Breast epithelium (tissue), 4 donors: ENCODE measurements around the gene SF3B2. TPM values are rescaled to one million over a fixed set of nuclear protein-coding genes. Genes with fewer than 3 reads are reported as not detected.

ENCODE experiments used
- DNase-seq, 2 donors: peaks; one replicate each; pipeline ENCODE4 v3.0.0-alpha.2; 2019; ENCODE audit warnings: low spot score in 2 of 2
- H3K27ac ChIP-seq, 2 donors: fragments of 200-600 bp; sonication (generic) in 1 of 2; one replicate each; pipeline ENCODE4 v1.5.1; 2016 to 2019; ENCODE audit warnings: mild to moderate bottlenecking in 1 of 2
- H3K27me3 ChIP-seq, 2 donors: fragments of 200-600 bp; sonication (generic) in 1 of 2; one replicate each; pipeline versions ENCODE4 v1.5.1 to v1.6.0; 2017 to 2019; ENCODE audit warnings: control low read depth in 1 of 2, mild to moderate bottlenecking in 1 of 2
- H3K36me3 ChIP-seq: fragments of 200-600 bp; one replicate; pipeline ENCODE4 v1.5.1; 2019
- H3K4me1 ChIP-seq, 2 donors: fragments of 200-600 bp; sonication (generic); one replicate each; pipeline ENCODE4 v1.5.1; 2016 to 2019; ENCODE audit warnings: control low read depth in 1 of 2
- H3K4me3 ChIP-seq, 3 donors: fragments of 200-600 bp; sonication (generic); 1 replicate in 2 of 3; 2 replicates in 1 of 3; pipeline ENCODE4 v1.5.1; 2016 to 2019; ENCODE audit warnings: mild to moderate bottlenecking in 3 of 3, moderate library complexity in 2 of 3
- H3K9me3 ChIP-seq, 2 donors: fragments of 200-600 bp; sonication (generic) in 1 of 2; one replicate each; pipeline ENCODE4 v1.5.1; 2016 to 2019; ENCODE audit warnings: control low read depth in 1 of 2
- POLR2A ChIP-seq: fragments of 450-650 bp; IDR thresholded peaks from one replicate; pipeline ENCODE4 v1.6.1; 2016; ENCODE audit warnings: antibody characterized with exemption, mild to moderate bottlenecking, moderate library complexity
- POLR2AphosphoS5 ChIP-seq, 3 donors: sonication (generic); formaldehyde crosslinking; IDR thresholded peaks; one replicate each; pipeline ENCODE4 v1.6.1; 2017; ENCODE audit warnings: antibody characterized with exemption in 3 of 3
- intact Hi-C: fragments of 100-400 bp; cut with DNase I; formaldehyde crosslinking; loops from one replicate; pipeline ENCODE4 v1.15.1; 2023; ENCODE audit warnings: low total_unique reads
- total RNA-seq, 3 donors: library from RNA; depleted of rRNA; stranded (reverse); fragments of >200 nt; gene quantifications; one replicate each; pipeline ENCODE4 v1.1.0, GENCODE V29; 2016
- TF ChIP-seq, protein P1 (sequence below), 3 donors: fragments of 450-650 bp; IDR thresholded peaks; one replicate each; pipeline ENCODE4 v1.5.1; 2016 to 2017; ENCODE audit warnings: antibody characterized with exemption in 3 of 3, mild to moderate bottlenecking in 3 of 3, moderate library complexity in 3 of 3

The SF3B2 gene
- total RNA-seq, 3 donors from 2014 or later: 144 to 163 (median 154) TPM

DNA sequence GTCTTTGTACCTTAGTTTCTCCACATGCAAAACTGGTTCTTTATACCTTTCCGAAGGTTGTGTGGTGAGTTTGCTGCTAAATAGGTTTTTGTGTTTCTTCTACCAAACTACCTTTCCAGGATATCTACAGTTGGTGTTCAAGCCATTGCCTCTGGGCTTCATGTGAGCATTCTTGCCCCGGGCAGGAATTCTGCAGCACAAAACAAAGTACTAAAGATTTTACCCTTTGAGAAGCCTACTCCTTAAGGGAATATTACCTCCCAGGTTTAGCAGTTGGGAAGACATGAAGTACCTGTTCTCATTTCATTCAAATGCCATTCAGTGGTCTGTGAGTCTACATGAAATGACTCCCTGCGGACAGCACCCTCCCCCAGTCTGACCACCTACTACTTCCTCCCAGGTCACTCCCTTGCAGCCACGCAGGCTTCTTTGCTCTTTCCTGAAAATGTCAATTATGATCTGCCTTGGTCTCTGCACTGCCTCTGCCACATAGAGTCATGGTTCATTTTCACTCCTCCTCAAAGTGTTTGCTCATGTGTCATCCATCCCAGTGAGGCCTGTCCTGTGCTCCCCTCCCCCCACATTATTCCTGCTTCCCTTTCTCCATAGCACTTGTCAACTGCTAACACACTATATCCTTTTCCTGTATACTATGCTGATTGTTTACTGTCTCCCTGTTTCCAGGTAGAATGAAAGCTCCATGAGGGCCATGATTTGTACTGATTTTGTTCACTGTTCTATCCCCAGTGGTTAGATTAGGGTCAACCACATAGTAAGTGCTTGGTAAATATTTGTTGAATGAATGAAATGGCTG is 54.8 kb downstream of the SF3B2 start:
- intact Hi-C loops: no loop called here
- TF ChIP-seq POLR2AphosphoS5 (IDR thresholded peaks at IDR 0.05): no peak

DNA sequence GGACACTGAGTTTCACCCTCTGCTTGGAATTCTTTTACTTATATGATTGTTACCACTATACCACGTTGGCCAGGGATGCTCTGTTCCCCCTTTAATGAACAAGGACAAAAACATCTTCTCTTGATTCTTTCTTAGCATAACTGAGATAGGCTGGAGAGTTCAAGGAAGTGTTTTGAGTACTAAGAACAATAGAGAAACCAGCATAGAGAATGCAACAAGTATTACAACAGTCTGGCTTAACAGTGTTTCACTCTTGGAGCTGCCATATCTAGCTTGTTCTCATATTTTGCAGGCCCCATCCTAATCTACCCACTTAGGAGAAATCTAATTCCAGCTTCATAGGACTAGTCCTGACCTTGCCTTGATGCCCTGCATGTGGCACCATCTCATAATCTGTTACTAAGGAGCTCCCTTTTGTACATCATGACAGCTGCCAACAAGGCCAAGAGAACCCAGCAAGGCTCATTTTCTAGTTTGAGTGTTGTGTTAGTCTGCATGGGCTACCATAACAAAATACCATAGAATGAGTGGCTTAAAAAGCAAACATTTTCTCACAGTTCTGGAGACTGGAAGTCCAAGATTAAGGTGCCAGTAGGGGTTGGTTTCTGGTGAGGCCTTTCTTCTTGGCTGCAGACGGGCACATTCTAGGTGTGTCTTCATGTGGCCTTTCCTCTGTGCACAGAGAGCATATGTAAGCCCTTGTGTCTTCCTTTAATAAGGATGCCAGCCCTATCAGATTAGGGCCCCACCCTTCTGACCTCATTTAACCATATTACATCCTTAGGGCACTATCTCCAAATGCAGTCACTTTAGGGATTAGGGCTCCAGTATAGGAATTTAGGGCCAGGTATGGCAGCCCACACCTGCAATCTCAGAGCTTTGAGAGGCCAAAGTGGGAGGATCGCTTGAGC is 55.7 kb downstream of the SF3B2 start:
- H3K4me3 ChIP-seq: no peak overlapping the region
- intact Hi-C loops: no loop called here

More for the DNA sequence above, 54.8 kb downstream of the SF3B2 start:
- Histone ChIP-seq H3K27me3 (no peaks in the 10 kb centered on the region), H3K9me3 (no peaks in the 10 kb centered on the region), H3K4me1 (peaks cover 0 to under 1% of the 10 kb centered on the region in 2 donors), H3K36me3 (no peaks in the 10 kb centered on the region), H3K4me3 (no peak overlapping the region), H3K27ac (no peak overlapping the region)
- DNase-seq: no peak

DNA sequence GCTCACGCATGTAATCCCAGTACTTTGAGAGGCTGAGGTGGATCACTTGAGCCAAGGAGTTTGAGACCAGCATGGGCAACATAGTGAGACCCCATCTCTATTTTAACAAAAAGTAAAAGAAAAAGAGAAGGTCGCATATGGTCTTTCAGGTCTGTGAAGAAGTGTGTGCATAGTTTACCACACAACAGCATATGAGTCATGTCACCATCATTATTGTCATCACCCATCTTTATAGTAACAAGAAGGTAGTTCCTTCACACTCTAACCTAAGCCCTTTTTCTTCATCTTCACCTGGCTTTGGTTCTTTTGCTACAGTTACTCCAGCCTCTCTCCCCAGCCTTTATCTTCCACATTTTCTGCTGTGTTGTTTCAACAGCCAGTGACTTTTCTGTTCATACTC is 57.1 kb downstream of the SF3B2 start:
- no peak for DNase-seq

More for the DNA sequence above, 55.7 kb downstream of the SF3B2 start:
- Histone ChIP-seq H3K27me3 (no peaks in the 10 kb centered on the region), H3K9me3 (no peaks in the 10 kb centered on the region), H3K36me3 (no peaks in the 10 kb centered on the region), H3K4me1 (peaks cover 0 to 9% of the 10 kb centered on the region in 2 donors), H3K27ac (no peak overlapping the region)
- no peak for TF ChIP-seq POLR2AphosphoS5 (IDR thresholded peaks at IDR 0.05)
- no peak for TF ChIP-seq POLR2A
- TF ChIP-seq, protein P1, sequence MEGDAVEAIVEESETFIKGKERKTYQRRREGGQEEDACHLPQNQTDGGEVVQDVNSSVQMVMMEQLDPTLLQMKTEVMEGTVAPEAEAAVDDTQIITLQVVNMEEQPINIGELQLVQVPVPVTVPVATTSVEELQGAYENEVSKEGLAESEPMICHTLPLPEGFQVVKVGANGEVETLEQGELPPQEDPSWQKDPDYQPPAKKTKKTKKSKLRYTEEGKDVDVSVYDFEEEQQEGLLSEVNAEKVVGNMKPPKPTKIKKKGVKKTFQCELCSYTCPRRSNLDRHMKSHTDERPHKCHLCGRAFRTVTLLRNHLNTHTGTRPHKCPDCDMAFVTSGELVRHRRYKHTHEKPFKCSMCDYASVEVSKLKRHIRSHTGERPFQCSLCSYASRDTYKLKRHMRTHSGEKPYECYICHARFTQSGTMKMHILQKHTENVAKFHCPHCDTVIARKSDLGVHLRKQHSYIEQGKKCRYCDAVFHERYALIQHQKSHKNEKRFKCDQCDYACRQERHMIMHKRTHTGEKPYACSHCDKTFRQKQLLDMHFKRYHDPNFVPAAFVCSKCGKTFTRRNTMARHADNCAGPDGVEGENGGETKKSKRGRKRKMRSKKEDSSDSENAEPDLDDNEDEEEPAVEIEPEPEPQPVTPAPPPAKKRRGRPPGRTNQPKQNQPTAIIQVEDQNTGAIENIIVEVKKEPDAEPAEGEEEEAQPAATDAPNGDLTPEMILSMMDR (IDR thresholded peaks at IDR 0.05): no peak
- DNase-seq: no peak

DNA sequence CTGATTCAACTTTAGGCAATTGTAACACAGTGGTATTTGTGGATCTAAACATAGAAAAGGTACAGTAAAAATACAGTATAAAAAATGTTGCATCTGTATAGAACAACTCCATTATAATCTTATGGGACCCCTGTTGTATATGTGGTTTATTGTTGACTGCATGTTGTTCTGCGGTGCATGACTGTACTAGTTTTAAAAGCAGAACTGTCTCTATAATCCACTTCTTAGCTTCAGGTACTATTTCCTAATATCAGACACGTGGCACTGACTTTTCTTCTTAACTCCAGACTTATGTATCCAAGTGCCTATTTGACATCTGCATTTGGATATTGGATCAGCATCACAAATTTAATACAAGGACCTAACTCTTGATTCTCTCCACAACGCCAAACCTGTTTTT is 59.0 kb downstream of the SF3B2 start:
- no peak overlapping the region for H3K4me3 ChIP-seq
- H3K4me1 ChIP-seq: peaks cover 0 to 11% of the 10 kb centered on the region in 2 donors
- H3K36me3 ChIP-seq: no peaks in the 10 kb centered on the region
- intact Hi-C loops: loop anchor here (2.0 kb wide), 1 partner anchor 78 kb away; no protein-coding TSS in a partner anchor
- H3K27ac ChIP-seq: no peak overlapping the region
- TF ChIP-seq POLR2AphosphoS5 (IDR thresholded peaks at IDR 0.05): no peak
- no peak for TF ChIP-seq POLR2A
- TF ChIP-seq, protein P1 (IDR thresholded peaks at IDR 0.05): no peak
- H3K27me3 ChIP-seq: no peaks in the 10 kb centered on the region
- no peak for DNase-seq
- no peaks in the 10 kb centered on the region for H3K9me3 ChIP-seq

More for the DNA sequence above, 57.1 kb downstream of the SF3B2 start:
- no peak overlapping the region for H3K27ac ChIP-seq
- H3K9me3 ChIP-seq: no peaks in the 10 kb centered on the region
- no peaks in the 10 kb centered on the region for H3K36me3 ChIP-seq
- no peaks in the 10 kb centered on the region for H3K27me3 ChIP-seq
- intact Hi-C loops: no loop called here
- H3K4me3 ChIP-seq: no peak overlapping the region
- TF ChIP-seq POLR2AphosphoS5 (IDR thresholded peaks at IDR 0.05) (no peak), POLR2A (no peak)
- TF ChIP-seq, protein P1 (IDR thresholded peaks at IDR 0.05): no peak
- H3K4me1 ChIP-seq: peaks cover 0 to 11% of the 10 kb centered on the region in 2 donors

DNA sequence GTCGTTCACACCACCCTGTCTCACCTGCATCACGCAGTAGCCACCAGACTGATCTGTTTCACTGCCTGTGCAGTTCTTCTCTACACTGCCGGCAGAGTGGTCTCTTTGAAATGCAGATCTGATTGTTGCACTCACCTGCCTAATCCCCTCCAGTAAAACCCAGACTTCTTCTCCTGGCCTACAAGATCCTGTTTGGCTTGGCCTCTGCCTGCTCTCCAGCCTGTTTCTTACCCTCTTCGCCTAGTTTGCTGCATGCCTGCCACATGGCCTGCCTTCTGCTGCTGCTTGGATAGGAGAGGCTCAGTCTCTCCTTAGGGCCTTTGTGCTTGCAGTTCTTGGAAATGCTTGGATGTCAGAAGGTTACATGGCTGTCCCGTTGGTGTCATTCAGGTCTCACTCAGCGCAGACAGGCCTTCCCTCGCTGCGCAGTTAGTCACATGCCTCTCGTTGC is 59.9 kb downstream of the SF3B2 start:
- intact Hi-C loops: no loop called here
- no peak for DNase-seq
- Histone ChIP-seq H3K27ac (peak overlapping the region; percentile 20 to 73), H3K36me3 (no peaks in the 10 kb centered on the region), H3K4me1 (peaks cover 0 to 11% of the 10 kb centered on the region in 2 donors), H3K4me3 (no peak overlapping the region), H3K9me3 (no peaks in the 10 kb centered on the region), H3K27me3 (no peaks in the 10 kb centered on the region)
- TF ChIP-seq POLR2AphosphoS5 (IDR thresholded peaks at IDR 0.05) (no peak), POLR2A (no peak)
